Activated CD8-positive, alpha-beta T cell treated with anti-CD3 and anti-CD28 coated beads for 36 hours (primary cell): ENCODE measurements around the gene ZNF839. TPM values are rescaled to one million over a fixed set of nuclear protein-coding genes. Genes with fewer than 3 reads are reported as not detected.

ENCODE experiments used
- ATAC-seq: fragments of 200-7000 bp; cut with Tn5 transposase; one replicate; pipeline ENCODE4 v1.10.0; 2021; ENCODE audit warnings: mild to moderate bottlenecking, moderate library complexity
- CTCF ChIA-PET: fragments of 350-600 bp; sonication (Branson Sonifier 250); formaldehyde crosslinking; loops from one replicate; lab custom pipeline; 2021; ENCODE audit warnings: antibody characterized with exemption; lab: Charles Lee
- POLR2A ChIA-PET: fragments of 350-600 bp; sonication (Branson Sonifier 250); formaldehyde crosslinking; loops from one replicate; lab custom pipeline; 2021; ENCODE audit warnings: antibody characterized with exemption; lab: Charles Lee
- DNase-seq: peaks from one replicate; pipeline ENCODE4 v3.0.0-alpha.2; 2020
- H3K27ac Mint-ChIP-seq: one replicate; pipeline ENCODE4 v1.8.0; 2021; ENCODE audit warnings: mild to moderate bottlenecking, mixed read lengths
- H3K27me3 Mint-ChIP-seq: one replicate; pipeline ENCODE4 v1.8.0; 2021; ENCODE audit warnings: mixed read lengths
- H3K36me3 Mint-ChIP-seq: one replicate; pipeline ENCODE4 v1.8.0; 2021; ENCODE audit warnings: low read depth, mixed read lengths
- H3K4me1 Mint-ChIP-seq: one replicate; pipeline ENCODE4 v1.8.0; 2021; ENCODE audit warnings: low read depth, mixed read lengths
- H3K4me3 Mint-ChIP-seq: one replicate; pipeline ENCODE4 v1.8.0; 2021; ENCODE audit warnings: mild to moderate bottlenecking, moderate library complexity, mixed read lengths
- H3K9me3 Mint-ChIP-seq: one replicate; pipeline ENCODE4 v1.8.0; 2021; ENCODE audit warnings: mixed read lengths
- intact Hi-C: fragments of 100-400 bp; cut with micrococcal nuclease; formaldehyde crosslinking; loops from one replicate; pipeline ENCODE4 v1.10.0; 2022
- total RNA-seq, 2 experiments: library from RNA; stranded (reverse); gene quantifications; one replicate each; pipeline ENCODE4 v1.2.3, GENCODE V29; 2021
- TF ChIP-seq, protein P1 (sequence below): fragments of 200-600 bp; IDR thresholded peaks from one replicate; pipeline ENCODE4 v1.8.0; 2022; ENCODE audit warnings: antibody characterized with exemption, mild to moderate bottlenecking

ZNF839 gene
- total RNA-seq, 2 experiments from 2014 or later = 16.7 to 18.6 TPM

DNA sequence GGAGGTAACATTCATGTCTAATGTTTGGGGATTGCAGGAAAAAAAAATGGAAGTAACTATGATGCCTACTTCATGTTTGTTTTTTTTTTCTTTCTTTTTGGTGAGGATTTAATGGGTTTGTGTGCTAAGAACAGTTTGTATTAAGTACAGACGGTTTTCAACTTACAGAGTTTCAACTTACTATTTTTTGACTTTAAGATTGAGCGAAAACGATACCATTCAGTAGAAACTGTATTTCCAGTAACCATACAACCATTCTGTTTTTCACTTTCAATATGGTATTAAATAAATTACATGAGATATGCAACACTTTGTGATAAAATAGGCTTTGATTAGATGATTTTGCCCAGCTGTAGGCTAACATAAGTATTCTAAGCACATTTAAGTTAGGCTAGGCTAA is 53.6 kb downstream of the ZNF839 start:
- ChIA-PET CTCF (no interaction called here), POLR2A (no interaction called here)
- Mint-ChIP-seq H3K27me3 (no peaks in the 10 kb centered on the region), H3K4me1 (peaks cover 30% of the 10 kb centered on the region), H3K9me3 (no peaks in the 10 kb centered on the region), H3K36me3 (peaks cover 1% of the 10 kb centered on the region), H3K4me3 (no peak overlapping the region), H3K27ac (no peak overlapping the region)
- TF ChIP-seq, protein P1, sequence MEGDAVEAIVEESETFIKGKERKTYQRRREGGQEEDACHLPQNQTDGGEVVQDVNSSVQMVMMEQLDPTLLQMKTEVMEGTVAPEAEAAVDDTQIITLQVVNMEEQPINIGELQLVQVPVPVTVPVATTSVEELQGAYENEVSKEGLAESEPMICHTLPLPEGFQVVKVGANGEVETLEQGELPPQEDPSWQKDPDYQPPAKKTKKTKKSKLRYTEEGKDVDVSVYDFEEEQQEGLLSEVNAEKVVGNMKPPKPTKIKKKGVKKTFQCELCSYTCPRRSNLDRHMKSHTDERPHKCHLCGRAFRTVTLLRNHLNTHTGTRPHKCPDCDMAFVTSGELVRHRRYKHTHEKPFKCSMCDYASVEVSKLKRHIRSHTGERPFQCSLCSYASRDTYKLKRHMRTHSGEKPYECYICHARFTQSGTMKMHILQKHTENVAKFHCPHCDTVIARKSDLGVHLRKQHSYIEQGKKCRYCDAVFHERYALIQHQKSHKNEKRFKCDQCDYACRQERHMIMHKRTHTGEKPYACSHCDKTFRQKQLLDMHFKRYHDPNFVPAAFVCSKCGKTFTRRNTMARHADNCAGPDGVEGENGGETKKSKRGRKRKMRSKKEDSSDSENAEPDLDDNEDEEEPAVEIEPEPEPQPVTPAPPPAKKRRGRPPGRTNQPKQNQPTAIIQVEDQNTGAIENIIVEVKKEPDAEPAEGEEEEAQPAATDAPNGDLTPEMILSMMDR = no peak
- intact Hi-C loops = no loop called here
- ATAC-seq (no peak), DNase-seq (no peak)

DNA sequence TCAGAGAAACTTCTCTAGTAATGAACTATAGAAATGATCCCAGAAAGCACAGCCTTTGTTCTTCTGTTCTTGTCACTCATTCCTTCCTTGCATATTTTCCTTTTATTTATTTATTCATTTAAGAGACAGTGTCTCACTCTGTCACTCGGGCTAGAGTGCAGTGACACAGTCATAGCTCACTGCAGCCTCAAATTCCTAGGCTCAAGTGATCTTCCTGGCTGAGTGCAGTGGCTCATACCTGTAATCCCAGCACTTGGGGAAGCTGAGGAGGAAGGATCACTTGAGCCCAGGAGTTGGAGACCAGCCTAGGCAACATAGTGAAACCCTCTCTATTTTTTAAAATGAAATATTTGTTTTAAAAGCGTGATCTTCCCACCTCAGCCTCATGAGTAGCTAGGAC is 54.7 kb downstream of the ZNF839 start:
- ATAC-seq (no peak), DNase-seq (no peak)
- Mint-ChIP-seq H3K4me1 (peaks cover 22% of the 10 kb centered on the region), H3K36me3 (peaks cover 3% of the 10 kb centered on the region), H3K4me3 (no peak overlapping the region), H3K27me3 (no peaks in the 10 kb centered on the region), H3K27ac (no peak overlapping the region), H3K9me3 (no peaks in the 10 kb centered on the region)
- POLR2A ChIA-PET = interaction anchor here (0.8 kb wide), 1 partner anchor 39 kb away, joined by 3 read pairs; no protein-coding TSS in a partner anchor
- CTCF ChIA-PET = interaction anchor here (1.5 to 1.9 kb wide), 3 partner anchors 12 to 64 kb away, joined by 3 to 9 read pairs (median 4); partner anchors contain the start of genes CINP and TECPR2
- TF ChIP-seq, protein P1 = no peak
- intact Hi-C loops = no loop called here

DNA sequence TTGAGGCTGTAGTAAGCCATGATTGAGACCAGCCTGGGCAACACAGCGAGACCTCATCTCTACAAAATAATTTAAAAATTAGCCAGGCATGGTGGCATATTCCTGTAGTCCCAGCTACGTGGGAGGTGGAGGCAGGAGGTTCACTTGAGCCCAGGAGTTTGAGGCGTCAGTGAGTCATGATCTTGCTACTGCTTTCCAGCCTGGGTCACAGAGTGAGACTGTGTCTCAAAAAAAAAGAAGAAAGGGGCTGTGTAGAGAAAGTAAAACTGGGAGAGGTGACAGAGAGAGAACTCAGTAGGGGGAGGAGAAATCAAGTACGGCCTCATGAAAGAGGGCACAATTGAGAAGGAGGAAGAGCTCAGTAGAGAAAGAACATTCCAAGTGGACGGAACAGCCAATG is 55.6 kb downstream of the ZNF839 start:
- DNase-seq (peak; percentile 18), ATAC-seq (peak; percentile 91)
- ChIA-PET CTCF (interaction anchor here (1.5 to 2.2 kb wide), 4 partner anchors 11 to 63 kb away, joined by 3 to 9 read pairs (median 6); partner anchors contain the start of genes CINP and TECPR2), POLR2A (interaction anchor here (0.6 to 1.1 kb wide), 4 partner anchors 13 to 218 kb away, joined by 3 to 8 read pairs (median 4); partner anchors contain the start of genes CINP and TECPR2)
- H3K4me3 Mint-ChIP-seq = no peak overlapping the region
- peaks cover 22% of the 10 kb centered on the region for H3K4me1 Mint-ChIP-seq
- peak overlapping the region; percentile 67 for H3K27ac Mint-ChIP-seq
- H3K9me3 Mint-ChIP-seq = no peaks in the 10 kb centered on the region
- TF ChIP-seq, protein P1 = no peak
- peaks cover 3% of the 10 kb centered on the region for H3K36me3 Mint-ChIP-seq
- intact Hi-C loops = no loop called here
- H3K27me3 Mint-ChIP-seq = no peaks in the 10 kb centered on the region

DNA sequence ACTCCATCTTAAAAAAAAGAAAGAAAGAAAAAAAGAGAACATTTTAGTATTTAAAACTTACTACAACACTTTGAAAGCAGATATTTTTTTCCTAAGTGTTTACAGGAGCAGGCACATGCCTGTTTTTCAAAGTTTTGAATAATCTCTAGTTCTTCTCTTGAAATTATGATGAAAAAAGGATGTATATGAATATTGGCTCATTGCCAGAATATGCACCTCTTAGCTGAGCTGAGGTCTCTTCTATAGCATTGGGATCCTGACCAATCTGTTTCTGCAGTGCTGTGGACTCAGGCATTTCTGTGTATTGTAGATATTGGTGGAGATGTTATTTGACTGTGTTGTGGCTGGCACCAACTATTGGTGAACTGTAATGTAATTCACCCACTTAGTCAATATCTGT is 58.1 kb downstream of the ZNF839 start:
- H3K36me3 Mint-ChIP-seq = peaks cover 5% of the 10 kb centered on the region
- TF ChIP-seq, protein P1 = no peak
- intact Hi-C loops = no loop called here
- H3K27me3 Mint-ChIP-seq = no peaks in the 10 kb centered on the region
- H3K9me3 Mint-ChIP-seq = no peaks in the 10 kb centered on the region
- no peak overlapping the region for H3K4me3 Mint-ChIP-seq
- ChIA-PET CTCF (no interaction called here), POLR2A (no interaction called here)
- no peak for DNase-seq
- H3K4me1 Mint-ChIP-seq = peaks cover 16% of the 10 kb centered on the region
- H3K27ac Mint-ChIP-seq = no peak overlapping the region
- no peak for ATAC-seq

DNA sequence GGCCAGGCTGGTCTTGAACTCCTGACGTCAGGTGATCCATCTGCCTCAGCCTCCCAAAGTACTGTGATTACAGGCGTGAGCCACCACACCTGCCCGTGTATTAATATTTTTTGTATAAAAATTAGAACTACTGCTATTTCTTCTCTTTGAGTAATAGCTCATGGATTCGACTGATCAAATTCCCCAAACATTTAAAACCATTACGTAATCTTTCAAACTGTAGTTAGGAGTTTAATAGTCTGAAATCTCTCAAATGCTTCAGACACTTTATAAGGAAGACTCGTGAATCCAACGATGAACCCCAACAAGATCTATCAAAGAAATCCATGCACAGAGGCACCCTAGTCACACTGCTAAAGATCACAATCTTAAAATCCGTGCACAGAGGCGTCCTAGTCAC is 59.3 kb downstream of the ZNF839 start:
- H3K27ac Mint-ChIP-seq = no peak overlapping the region
- ATAC-seq (no peak), DNase-seq (no peak)
- ChIA-PET CTCF (no interaction called here), POLR2A (no interaction called here)
- H3K36me3 Mint-ChIP-seq = peaks cover 5% of the 10 kb centered on the region
- H3K4me1 Mint-ChIP-seq = peaks cover 10% of the 10 kb centered on the region
- H3K4me3 Mint-ChIP-seq = no peak overlapping the region
- H3K27me3 Mint-ChIP-seq = no peaks in the 10 kb centered on the region
- intact Hi-C loops = no loop called here
- H3K9me3 Mint-ChIP-seq = no peaks in the 10 kb centered on the region
- TF ChIP-seq, protein P1 = no peak
